Loucy (cell line): Measurements from ENCODE around the gene RABAC1.

Source experiments
- H2AFZ ChIP-seq: fragments of 200-600 bp; sonication (generic); 2 replicates; pipeline ENCODE4 v1.6.0; 2016; ENCODE audit warnings: antibody characterized with exemption, mild to moderate bottlenecking, low read length, moderate library complexity
- H3F3A ChIP-seq: fragments of 200-600 bp; 2 replicates; pipeline ENCODE4 v1.6.0; 2016; ENCODE audit warnings: antibody characterized with exemption, low read depth, mild to moderate bottlenecking
- H3K27me3 ChIP-seq: fragments of 200-600 bp; sonication (generic); 2 replicates; pipeline ENCODE4 v1.6.1; 2014; ENCODE audit warnings: low read length, mild to moderate bottlenecking; ENCODE audit not compliant: insufficient read depth, poor library complexity, severe bottlenecking
- H3K36me3 ChIP-seq: fragments of 200-600 bp; sonication (generic); 2 replicates; pipeline ENCODE4 v1.6.1; 2016; ENCODE audit warnings: low read length; ENCODE audit not compliant: insufficient read depth
- H3K4me1 ChIP-seq: fragments of 200-600 bp; sonication (generic); 2 replicates; pipeline ENCODE4 v1.5.1; 2014; ENCODE audit warnings: low read length, mild to moderate bottlenecking; ENCODE audit not compliant: insufficient read depth, poor library complexity, severe bottlenecking
- H3K4me2 ChIP-seq: fragments of 200-600 bp; sonication (generic); 2 replicates; pipeline ENCODE4 v1.6.0; 2014; ENCODE audit warnings: antibody characterized with exemption, low read length, low read depth, mild to moderate bottlenecking; ENCODE audit not compliant: poor library complexity, severe bottlenecking
- H3K4me3 ChIP-seq: fragments of 200-600 bp; sonication (generic); 2 replicates; pipeline ENCODE4 v1.5.1; 2014; ENCODE audit warnings: low read length, mild to moderate bottlenecking, mixed read lengths; ENCODE audit not compliant: poor library complexity, severe bottlenecking
- H3K79me2 ChIP-seq: fragments of 200-600 bp; sonication (generic); 2 replicates; pipeline ENCODE4 v1.6.1; 2014; ENCODE audit warnings: low read length; ENCODE audit not compliant: insufficient read depth
- H3K9ac ChIP-seq: fragments of 200-600 bp; sonication (generic); 2 replicates; pipeline ENCODE4 v1.6.0; 2014; ENCODE audit warnings: mild to moderate bottlenecking, low read depth, low read length, moderate library complexity; ENCODE audit not compliant: poor library complexity, severe bottlenecking
- H3K9me2 ChIP-seq: fragments of 200-600 bp; sonication (generic); replicated peaks from 2 replicates; pipeline ENCODE4 v1.6.1; 2016; ENCODE audit warnings: low read depth, low read length, mixed read lengths
- H3K9me3 ChIP-seq: fragments of 200-600 bp; sonication (generic); 2 replicates; pipeline ENCODE4 v1.6.1; 2014; ENCODE audit warnings: mild to moderate bottlenecking, antibody characterized with exemption, low read length, low read depth; ENCODE audit not compliant: insufficient read depth
- H4K20me1 ChIP-seq: fragments of 200-600 bp; sonication (generic); 2 replicates; pipeline ENCODE4 v1.6.0; 2014; ENCODE audit warnings: antibody characterized with exemption, low read length, mild to moderate bottlenecking; ENCODE audit not compliant: insufficient read depth, poor library complexity, severe bottlenecking
- CTCF ChIP-seq: fragments of 200-600 bp; sonication (generic); conservative IDR thresholded peaks from 2 replicates; pipeline ENCODE4 v1.5.1; 2014; ENCODE audit warnings: mild to moderate bottlenecking, antibody characterized with exemption, low read length
- EZH2phosphoT487 ChIP-seq: fragments of 200-600 bp; IDR thresholded peaks from 2 replicates; pipeline ENCODE4 v1.6.1; 2018; ENCODE audit warnings: antibody characterized with exemption, mild to moderate bottlenecking, moderate library complexity, borderline replicate concordance

Gene RABAC1

GRCh38 chr19:41923045-41923788 lies 35.9 kb downstream of the RABAC1 start:
- Histone ChIP-seq H3K4me1 (peaks cover 5% of the 10 kb centered on the region), H3K79me2 (no peaks in the 10 kb centered on the region), H3K4me3 (no peak overlapping the region), H3K9ac (no peak overlapping the region), H2AFZ (no peak overlapping the region), H3K9me2 (no peaks in the 10 kb centered on the region), H4K20me1 (no peaks in the 10 kb centered on the region), H3K9me3 (no peaks in the 10 kb centered on the region), H3K36me3 (no peaks in the 10 kb centered on the region), H3F3A (no peaks in the 10 kb centered on the region), H3K4me2 (no peak overlapping the region), H3K27me3 (no peaks in the 10 kb centered on the region)
- no peak for TF ChIP-seq EZH2phosphoT487
- TF ChIP-seq CTCF: no peak

GRCh38 chr19:41922585-41922984 lies 36.5 kb downstream of the RABAC1 start:
- peaks cover 4% of the 10 kb centered on the region for H3K4me1 ChIP-seq
- no peak overlapping the region for H2AFZ ChIP-seq
- H3K9me3 ChIP-seq: no peaks in the 10 kb centered on the region
- H3F3A ChIP-seq: no peaks in the 10 kb centered on the region
- H3K36me3 ChIP-seq: no peaks in the 10 kb centered on the region
- no peak overlapping the region for H3K4me2 ChIP-seq
- no peaks in the 10 kb centered on the region for H3K9me2 ChIP-seq
- H4K20me1 ChIP-seq: no peaks in the 10 kb centered on the region
- H3K79me2 ChIP-seq: no peaks in the 10 kb centered on the region
- H3K27me3 ChIP-seq: no peaks in the 10 kb centered on the region
- H3K9ac ChIP-seq: no peak overlapping the region
- TF ChIP-seq EZH2phosphoT487: no peak
- TF ChIP-seq CTCF: no peak
- H3K4me3 ChIP-seq: no peak overlapping the region

- H3K4me1 ChIP-seq: no peaks in the 10 kb centered on the region
- H3K27me3 ChIP-seq: no peaks in the 10 kb centered on the region
- no peak overlapping the region for H3K9ac ChIP-seq
- no peaks in the 10 kb centered on the region for H3F3A ChIP-seq
- H3K9me3 ChIP-seq: no peaks in the 10 kb centered on the region
- H3K36me3 ChIP-seq: no peaks in the 10 kb centered on the region
- no peaks in the 10 kb centered on the region for H3K79me2 ChIP-seq
- no peak for TF ChIP-seq CTCF
- TF ChIP-seq EZH2phosphoT487: no peak
- no peaks in the 10 kb centered on the region for H3K9me2 ChIP-seq
- no peak overlapping the region for H3K4me2 ChIP-seq
- no peak overlapping the region for H2AFZ ChIP-seq
- no peaks in the 10 kb centered on the region for H4K20me1 ChIP-seq
- H3K4me3 ChIP-seq: no peak overlapping the region
Observed at GRCh38 chr19:41921577-41922576, 37.2 kb downstream of the RABAC1 start.
